Measurements from ENCODE around the gene SLC2A13.

The SLC2A13 gene

DNA sequence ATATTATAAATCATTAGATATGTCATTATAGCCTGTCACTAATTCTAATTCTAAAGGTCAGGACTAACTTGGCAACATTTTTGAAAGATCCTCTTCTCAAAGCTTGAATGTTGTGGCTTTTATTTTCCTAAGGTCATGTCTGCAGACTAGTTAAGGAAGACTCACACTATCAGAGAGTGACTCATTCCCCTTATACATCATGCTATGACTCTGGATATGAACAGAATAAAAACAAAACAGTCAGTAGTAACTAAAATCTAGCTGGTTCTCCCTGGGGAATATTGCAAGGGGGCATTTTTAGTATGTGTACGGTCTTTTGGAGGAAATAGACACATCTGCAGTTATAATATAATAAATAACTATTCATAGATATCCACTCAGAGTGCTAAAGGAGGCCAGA lies 170.6 kb downstream of the SLC2A13 start:
- H3K4me1 ChIP-seq (ENCODE audit: insufficient read depth, low read length, poor library complexity, severe bottlenecking) = no peaks in the 10 kb centered on the region
- no peak for TF ChIP-seq EZH2phosphoT487 (IDR thresholded peaks at IDR 0.05; ENCODE audit: borderline replicate concordance)
- TF ChIP-seq, protein P1, sequence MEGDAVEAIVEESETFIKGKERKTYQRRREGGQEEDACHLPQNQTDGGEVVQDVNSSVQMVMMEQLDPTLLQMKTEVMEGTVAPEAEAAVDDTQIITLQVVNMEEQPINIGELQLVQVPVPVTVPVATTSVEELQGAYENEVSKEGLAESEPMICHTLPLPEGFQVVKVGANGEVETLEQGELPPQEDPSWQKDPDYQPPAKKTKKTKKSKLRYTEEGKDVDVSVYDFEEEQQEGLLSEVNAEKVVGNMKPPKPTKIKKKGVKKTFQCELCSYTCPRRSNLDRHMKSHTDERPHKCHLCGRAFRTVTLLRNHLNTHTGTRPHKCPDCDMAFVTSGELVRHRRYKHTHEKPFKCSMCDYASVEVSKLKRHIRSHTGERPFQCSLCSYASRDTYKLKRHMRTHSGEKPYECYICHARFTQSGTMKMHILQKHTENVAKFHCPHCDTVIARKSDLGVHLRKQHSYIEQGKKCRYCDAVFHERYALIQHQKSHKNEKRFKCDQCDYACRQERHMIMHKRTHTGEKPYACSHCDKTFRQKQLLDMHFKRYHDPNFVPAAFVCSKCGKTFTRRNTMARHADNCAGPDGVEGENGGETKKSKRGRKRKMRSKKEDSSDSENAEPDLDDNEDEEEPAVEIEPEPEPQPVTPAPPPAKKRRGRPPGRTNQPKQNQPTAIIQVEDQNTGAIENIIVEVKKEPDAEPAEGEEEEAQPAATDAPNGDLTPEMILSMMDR (conservative IDR thresholded peaks at IDR 0.05; ENCODE audit: low read length) = no peak

DNA sequence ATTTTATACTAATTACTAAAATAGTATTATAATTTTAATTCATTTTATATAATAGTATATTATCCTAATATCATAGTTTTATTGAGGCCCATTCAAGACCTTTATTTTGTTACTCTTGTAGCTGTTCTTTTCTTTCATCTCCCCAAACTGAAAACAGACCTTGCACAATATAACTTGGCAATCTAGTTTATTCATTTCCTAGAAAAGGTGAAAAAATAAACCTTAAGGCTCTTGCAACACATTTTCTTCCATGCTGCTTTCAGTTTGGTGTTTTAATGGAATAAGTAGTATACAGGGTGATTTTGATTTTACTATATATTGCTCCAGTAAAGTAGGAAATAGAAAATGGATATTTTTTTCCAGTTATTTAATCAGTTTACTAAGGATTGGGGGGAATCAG lies 174.0 kb downstream of the SLC2A13 start:
- H3K4me2 ChIP-seq (ENCODE audit: low read depth, low read length, poor library complexity, severe bottlenecking) = no peak overlapping the region
- no peaks in the 10 kb centered on the region for H3K4me1 ChIP-seq (ENCODE audit: insufficient read depth, low read length, poor library complexity, severe bottlenecking)
- no peaks in the 10 kb centered on the region for H3K9me3 ChIP-seq (ENCODE audit: insufficient read depth, low read depth, low read length)
- H3F3A ChIP-seq (ENCODE audit: low read depth) = no peaks in the 10 kb centered on the region
- no peak overlapping the region for H2AFZ ChIP-seq (ENCODE audit: low read length)
- no peaks in the 10 kb centered on the region for H4K20me1 ChIP-seq (ENCODE audit: insufficient read depth, low read length, poor library complexity, severe bottlenecking)
- H3K36me3 ChIP-seq (ENCODE audit: insufficient read depth, low read length) = no peaks in the 10 kb centered on the region
- no peaks in the 10 kb centered on the region for H3K9me2 ChIP-seq (replicated peaks; ENCODE audit: low read depth, low read length)
- no peak for TF ChIP-seq EZH2phosphoT487 (IDR thresholded peaks at IDR 0.05; ENCODE audit: borderline replicate concordance)
- TF ChIP-seq, protein P1 (conservative IDR thresholded peaks at IDR 0.05; ENCODE audit: low read length) = no peak
- no peaks in the 10 kb centered on the region for H3K27me3 ChIP-seq (ENCODE audit: insufficient read depth, low read length, poor library complexity, severe bottlenecking)
- H3K4me3 ChIP-seq (ENCODE audit: low read length, poor library complexity, severe bottlenecking) = no peak overlapping the region
- no peak overlapping the region for H3K9ac ChIP-seq (ENCODE audit: low read depth, low read length, poor library complexity, severe bottlenecking)
- no peaks in the 10 kb centered on the region for H3K79me2 ChIP-seq (ENCODE audit: insufficient read depth, low read length)

More for the DNA sequence above, 170.6 kb downstream of the SLC2A13 start:
- Histone ChIP-seq H3K9me3 (ENCODE audit: insufficient read depth, low read depth, low read length) (no peaks in the 10 kb centered on the region), H4K20me1 (ENCODE audit: insufficient read depth, low read length, poor library complexity, severe bottlenecking) (no peaks in the 10 kb centered on the region), H3K36me3 (ENCODE audit: insufficient read depth, low read length) (no peaks in the 10 kb centered on the region), H3F3A (ENCODE audit: low read depth) (no peaks in the 10 kb centered on the region), H3K9ac (ENCODE audit: low read depth, low read length, poor library complexity, severe bottlenecking) (no peak overlapping the region), H3K27me3 (ENCODE audit: insufficient read depth, low read length, poor library complexity, severe bottlenecking) (no peaks in the 10 kb centered on the region), H2AFZ (ENCODE audit: low read length) (no peak overlapping the region), H3K79me2 (ENCODE audit: insufficient read depth, low read length) (no peaks in the 10 kb centered on the region), H3K4me3 (ENCODE audit: low read length, poor library complexity, severe bottlenecking) (no peak overlapping the region), H3K9me2 (replicated peaks; ENCODE audit: low read depth, low read length) (no peaks in the 10 kb centered on the region), H3K4me2 (ENCODE audit: low read depth, low read length, poor library complexity, severe bottlenecking) (no peak overlapping the region)

DNA sequence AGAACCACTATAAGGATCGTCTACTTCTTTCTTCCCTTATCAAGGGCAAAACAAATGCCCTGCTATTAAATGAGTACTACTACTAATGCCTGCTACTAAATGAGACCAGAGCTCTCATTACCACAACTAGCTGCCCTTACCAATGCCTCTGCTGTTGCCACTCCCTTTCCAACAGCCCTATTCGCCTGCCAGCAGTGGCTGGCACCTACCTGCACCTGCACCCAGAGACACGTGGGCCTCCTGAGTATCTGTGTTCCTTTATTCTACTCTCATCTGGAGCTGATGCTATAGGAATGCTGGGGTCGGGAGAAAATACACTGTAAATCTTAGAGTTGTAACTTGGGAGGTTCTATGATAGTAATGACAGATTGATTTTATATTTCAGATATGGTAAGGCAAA lies 174.7 kb downstream of the SLC2A13 start:
- H3K4me3 ChIP-seq (ENCODE audit: low read length, poor library complexity, severe bottlenecking) = no peak overlapping the region
- no peak overlapping the region for H2AFZ ChIP-seq (ENCODE audit: low read length)
- no peak overlapping the region for H3K4me2 ChIP-seq (ENCODE audit: low read depth, low read length, poor library complexity, severe bottlenecking)
- H3F3A ChIP-seq (ENCODE audit: low read depth) = no peaks in the 10 kb centered on the region
- no peaks in the 10 kb centered on the region for H4K20me1 ChIP-seq (ENCODE audit: insufficient read depth, low read length, poor library complexity, severe bottlenecking)
- no peaks in the 10 kb centered on the region for H3K27me3 ChIP-seq (ENCODE audit: insufficient read depth, low read length, poor library complexity, severe bottlenecking)
- H3K9ac ChIP-seq (ENCODE audit: low read depth, low read length, poor library complexity, severe bottlenecking) = no peak overlapping the region
- H3K4me1 ChIP-seq (ENCODE audit: insufficient read depth, low read length, poor library complexity, severe bottlenecking) = no peaks in the 10 kb centered on the region
- H3K79me2 ChIP-seq (ENCODE audit: insufficient read depth, low read length) = no peaks in the 10 kb centered on the region
- TF ChIP-seq, protein P1 (conservative IDR thresholded peaks at IDR 0.05; ENCODE audit: low read length) = no peak
- TF ChIP-seq EZH2phosphoT487 (IDR thresholded peaks at IDR 0.05; ENCODE audit: borderline replicate concordance) = no peak
- no peaks in the 10 kb centered on the region for H3K36me3 ChIP-seq (ENCODE audit: insufficient read depth, low read length)
- no peaks in the 10 kb centered on the region for H3K9me3 ChIP-seq (ENCODE audit: insufficient read depth, low read depth, low read length)
- H3K9me2 ChIP-seq (replicated peaks; ENCODE audit: low read depth, low read length) = no peaks in the 10 kb centered on the region
